H1 (cell line): ENCODE data around the gene CCL5. TPM values are rescaled to one million over a fixed set of nuclear protein-coding genes. Genes with fewer than 3 reads are reported as not detected.

Experiments used
- EGR1 ChIP-seq: IDR thresholded peaks from 2 replicates; pipeline ENCODE4 v1.6.1; 2011; ENCODE audit warnings: low read depth, low read length, borderline replicate concordance
- HDAC6 ChIP-seq: IDR thresholded peaks from one replicate; pipeline ENCODE4 v1.7.1; 2012; ENCODE audit warnings: low read depth, mild to moderate bottlenecking, inconsistent platforms, low read length, moderate library complexity
- KDM1A ChIP-seq: fragments of 200-600, 300-600 bp; sonication (generic); IDR thresholded peaks from 2 replicates; pipeline ENCODE4 v1.7.1; 2016; ENCODE audit warnings: mild to moderate bottlenecking, low read length, borderline replicate concordance
- RBBP5 ChIP-seq: IDR thresholded peaks from 2 replicates; pipeline ENCODE4 v1.7.1; 2012; ENCODE audit warnings: low read depth, mild to moderate bottlenecking, inconsistent platforms, low read length, moderate library complexity, borderline replicate concordance
- RFX5 ChIP-seq: IDR thresholded peaks from 2 replicates; pipeline ENCODE4 v1.6.1; 2011; ENCODE audit warnings: low read depth, low read length, improper control_type of control experiment, borderline replicate concordance
- SIRT6 ChIP-seq: IDR thresholded peaks from one replicate; pipeline ENCODE4 v1.7.1; 2012; ENCODE audit warnings: low read length, inconsistent platforms
- polyA plus RNA-seq, 7 experiments: library from polyadenylated mRNA; depleted of rRNA in 3 of 7; stranded (reverse) in 5 of 7; unstranded in 2 of 7; fragments of >200 nt in 5 of 7; fragments of 200-250 nt in 2 of 7; gene quantifications; 1 replicate in 5 of 7; 2 replicates in 1 of 7; 4 replicates in 1 of 7; pipeline versions ENCODE4 v1.2.1 to v1.2.3, GENCODE V29; 2011 to 2013; ENCODE audit warnings: missing spikeins in 2 of 7, mixed read lengths in 2 of 7
- total RNA-seq: library from RNA; stranded (reverse); fragmentation: NEBNext Ultra II Directional; extraction: Animal tissue kit (Norgen Biotek cat#: 25700); gene quantifications from 2 replicates; pipeline ENCODE4 v1.2.1, GENCODE V29; 2021

CCL5 gene
- total and polyA plus RNA-seq, 2 of the 8 experiments (the other 6 are each of a cell fraction or from before 2014, with no cell fraction given): not detected

GRCh38 chr17:35868737-35869136 lies 11.4 kb downstream of the CCL5 start, which contains the start of gene HEATR9 (continued):
- TF ChIP-seq EGR1 (no peak), KDM1A (no peak), SIRT6 (no peak), HDAC6 (no peak), RFX5 (no peak), RBBP5 (no peak)
